SK-N-SH treated with all-trans-retinoic acid at 6 μM for 48 hours (cell line): ENCODE results near the gene FES.

Experiments
- ARNTL ChIP-seq: fragments of 450-650 bp; formaldehyde crosslinking; IDR thresholded peaks from 2 replicates; pipeline ENCODE4 v1.5.0; 2020; ENCODE audit warnings: low read depth, mild to moderate bottlenecking, moderate library complexity, borderline replicate concordance
- ESRRG ChIP-seq: fragments of 250-450 bp; sonication (Bioruptor Pico); IDR thresholded peaks from 2 replicates; pipeline ENCODE4 v1.6.1; 2021; ENCODE audit warnings: mild to moderate bottlenecking
- PPARA ChIP-seq: fragments of 250-450 bp; sonication (Bioruptor Pico); IDR thresholded peaks from 2 replicates; pipeline ENCODE4 v1.5.0; 2020; ENCODE audit warnings: mild to moderate bottlenecking, borderline replicate concordance
- RARB ChIP-seq: fragments of 250-450 bp; sonication (Bioruptor Pico); IDR thresholded peaks from 2 replicates; pipeline ENCODE4 v1.8.0; 2021; ENCODE audit warnings: mild to moderate bottlenecking, moderate library complexity
- SNAI2 ChIP-seq: fragments of 250-450 bp; sonication (Bioruptor Pico); IDR thresholded peaks from 2 replicates; pipeline ENCODE4 v1.5.0; 2020; ENCODE audit warnings: mild to moderate bottlenecking, moderate library complexity
- TCF4 ChIP-seq: fragments of 250-450 bp; sonication (Bioruptor Pico); IDR thresholded peaks from 2 replicates; pipeline ENCODE4 v1.8.0; 2021; ENCODE audit warnings: mild to moderate bottlenecking, moderate library complexity, borderline replicate concordance
- TOX ChIP-seq: fragments of 250-450 bp; sonication (Bioruptor Pico); IDR thresholded peaks from 2 replicates; pipeline ENCODE4 v1.8.0; 2021; ENCODE audit warnings: mild to moderate bottlenecking, moderate library complexity, borderline replicate concordance
- ZC3H10 ChIP-seq: fragments of 250-450 bp; sonication (Bioruptor Pico); IDR thresholded peaks from 2 replicates; pipeline ENCODE4 v1.5.1; 2021; ENCODE audit warnings: mild to moderate bottlenecking, moderate library complexity
- ZFP3 ChIP-seq: fragments of 250-450 bp; sonication (Bioruptor Pico); IDR thresholded peaks from 2 replicates; pipeline ENCODE4 v1.5.0; 2020; ENCODE audit warnings: mild to moderate bottlenecking, moderate library complexity
- ZFP30 ChIP-seq: fragments of 450-650 bp; formaldehyde crosslinking; IDR thresholded peaks from 2 replicates; pipeline ENCODE4 v1.5.0; 2022; ENCODE audit warnings: mild to moderate bottlenecking, moderate library complexity
- ZNF565 ChIP-seq: fragments of 450-650 bp; formaldehyde crosslinking; conservative IDR thresholded peaks from 2 replicates; pipeline ENCODE4 v1.5.0; 2020; ENCODE audit warnings: low read depth, mild to moderate bottlenecking, moderate library complexity
- TF ChIP-seq, protein P1 (sequence below): fragments of 250-450 bp; sonication (Bioruptor Pico); IDR thresholded peaks from 2 replicates; pipeline ENCODE4 v1.5.1; 2020; ENCODE audit warnings: low read depth, mild to moderate bottlenecking, moderate library complexity
- TF ChIP-seq, protein P2 (sequence below): fragments of 250-450 bp; sonication (Bioruptor Pico); IDR thresholded peaks from 2 replicates; pipeline ENCODE4 v1.5.0; 2020; ENCODE audit warnings: mild to moderate bottlenecking, moderate library complexity
- TF ChIP-seq, protein P3 (sequence below): fragments of 250-450 bp; sonication (Bioruptor Pico); IDR thresholded peaks from 2 replicates; pipeline ENCODE4 v1.8.0; 2020; ENCODE audit warnings: mild to moderate bottlenecking, moderate library complexity, borderline replicate concordance

DNA sequence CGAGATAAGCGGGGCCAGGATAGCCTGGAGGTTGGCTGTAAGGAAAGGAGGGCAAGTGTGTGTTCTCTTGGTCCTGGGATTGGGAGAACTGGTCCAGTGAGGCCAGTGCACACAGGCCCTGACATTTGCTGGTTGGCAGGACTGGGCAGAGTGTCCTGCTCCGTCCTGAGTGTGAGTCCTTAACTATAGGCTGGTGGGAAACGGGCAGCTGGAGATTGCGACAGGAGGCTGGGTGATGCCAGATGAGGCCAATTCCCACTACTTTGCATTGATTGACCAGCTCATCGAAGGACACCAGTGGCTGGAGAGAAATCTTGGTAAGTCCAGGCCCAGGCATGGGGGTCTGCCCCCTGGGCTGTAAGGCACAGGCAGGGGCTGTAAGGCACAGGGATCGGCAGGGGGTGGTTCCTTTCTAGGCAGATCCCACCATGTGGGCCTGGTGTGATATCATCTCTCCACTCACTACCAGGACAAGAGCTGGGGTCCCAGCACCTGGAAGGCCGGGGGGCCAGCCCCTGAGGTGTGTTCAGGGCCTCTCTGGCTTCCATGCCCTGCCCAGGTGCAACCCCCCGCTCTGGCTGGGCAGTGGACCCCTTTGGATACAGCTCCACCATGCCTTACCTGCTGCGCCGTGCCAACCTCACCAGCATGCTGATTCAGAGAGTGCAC is 22.0 kb downstream of the FES start:
- TF ChIP-seq ARNTL (no peak), ESRRG (CRISPR knock-in tag) (no peak), TOX (no peak), ZFP3 (CRISPR knock-in tag) (no peak), SNAI2 (no peak), ZC3H10 (no peak), PPARA (CRISPR knock-in tag) (no peak), ZFP30 (CRISPR knock-in tag) (no peak), TCF4 (no peak), ZNF565 (CRISPR knock-in tag) (no peak), RARB (CRISPR knock-in tag) (no peak)
- TF ChIP-seq, protein P1, sequence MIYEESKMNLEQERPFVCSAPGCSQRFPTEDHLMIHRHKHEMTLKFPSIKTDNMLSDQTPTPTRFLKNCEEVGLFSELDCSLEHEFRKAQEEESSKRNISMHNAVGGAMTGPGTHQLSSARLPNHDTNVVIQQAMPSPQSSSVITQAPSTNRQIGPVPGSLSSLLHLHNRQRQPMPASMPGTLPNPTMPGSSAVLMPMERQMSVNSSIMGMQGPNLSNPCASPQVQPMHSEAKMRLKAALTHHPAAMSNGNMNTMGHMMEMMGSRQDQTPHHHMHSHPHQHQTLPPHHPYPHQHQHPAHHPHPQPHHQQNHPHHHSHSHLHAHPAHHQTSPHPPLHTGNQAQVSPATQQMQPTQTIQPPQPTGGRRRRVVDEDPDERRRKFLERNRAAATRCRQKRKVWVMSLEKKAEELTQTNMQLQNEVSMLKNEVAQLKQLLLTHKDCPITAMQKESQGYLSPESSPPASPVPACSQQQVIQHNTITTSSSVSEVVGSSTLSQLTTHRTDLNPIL (CRISPR knock-in tag): no peak
- TF ChIP-seq, protein P2, sequence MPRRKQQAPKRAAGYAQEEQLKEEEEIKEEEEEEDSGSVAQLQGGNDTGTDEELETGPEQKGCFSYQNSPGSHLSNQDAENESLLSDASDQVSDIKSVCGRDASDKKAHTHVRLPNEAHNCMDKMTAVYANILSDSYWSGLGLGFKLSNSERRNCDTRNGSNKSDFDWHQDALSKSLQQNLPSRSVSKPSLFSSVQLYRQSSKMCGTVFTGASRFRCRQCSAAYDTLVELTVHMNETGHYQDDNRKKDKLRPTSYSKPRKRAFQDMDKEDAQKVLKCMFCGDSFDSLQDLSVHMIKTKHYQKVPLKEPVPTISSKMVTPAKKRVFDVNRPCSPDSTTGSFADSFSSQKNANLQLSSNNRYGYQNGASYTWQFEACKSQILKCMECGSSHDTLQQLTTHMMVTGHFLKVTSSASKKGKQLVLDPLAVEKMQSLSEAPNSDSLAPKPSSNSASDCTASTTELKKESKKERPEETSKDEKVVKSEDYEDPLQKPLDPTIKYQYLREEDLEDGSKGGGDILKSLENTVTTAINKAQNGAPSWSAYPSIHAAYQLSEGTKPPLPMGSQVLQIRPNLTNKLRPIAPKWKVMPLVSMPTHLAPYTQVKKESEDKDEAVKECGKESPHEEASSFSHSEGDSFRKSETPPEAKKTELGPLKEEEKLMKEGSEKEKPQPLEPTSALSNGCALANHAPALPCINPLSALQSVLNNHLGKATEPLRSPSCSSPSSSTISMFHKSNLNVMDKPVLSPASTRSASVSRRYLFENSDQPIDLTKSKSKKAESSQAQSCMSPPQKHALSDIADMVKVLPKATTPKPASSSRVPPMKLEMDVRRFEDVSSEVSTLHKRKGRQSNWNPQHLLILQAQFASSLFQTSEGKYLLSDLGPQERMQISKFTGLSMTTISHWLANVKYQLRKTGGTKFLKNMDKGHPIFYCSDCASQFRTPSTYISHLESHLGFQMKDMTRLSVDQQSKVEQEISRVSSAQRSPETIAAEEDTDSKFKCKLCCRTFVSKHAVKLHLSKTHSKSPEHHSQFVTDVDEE (CRISPR knock-in tag): no peak
- TF ChIP-seq, protein P3, sequence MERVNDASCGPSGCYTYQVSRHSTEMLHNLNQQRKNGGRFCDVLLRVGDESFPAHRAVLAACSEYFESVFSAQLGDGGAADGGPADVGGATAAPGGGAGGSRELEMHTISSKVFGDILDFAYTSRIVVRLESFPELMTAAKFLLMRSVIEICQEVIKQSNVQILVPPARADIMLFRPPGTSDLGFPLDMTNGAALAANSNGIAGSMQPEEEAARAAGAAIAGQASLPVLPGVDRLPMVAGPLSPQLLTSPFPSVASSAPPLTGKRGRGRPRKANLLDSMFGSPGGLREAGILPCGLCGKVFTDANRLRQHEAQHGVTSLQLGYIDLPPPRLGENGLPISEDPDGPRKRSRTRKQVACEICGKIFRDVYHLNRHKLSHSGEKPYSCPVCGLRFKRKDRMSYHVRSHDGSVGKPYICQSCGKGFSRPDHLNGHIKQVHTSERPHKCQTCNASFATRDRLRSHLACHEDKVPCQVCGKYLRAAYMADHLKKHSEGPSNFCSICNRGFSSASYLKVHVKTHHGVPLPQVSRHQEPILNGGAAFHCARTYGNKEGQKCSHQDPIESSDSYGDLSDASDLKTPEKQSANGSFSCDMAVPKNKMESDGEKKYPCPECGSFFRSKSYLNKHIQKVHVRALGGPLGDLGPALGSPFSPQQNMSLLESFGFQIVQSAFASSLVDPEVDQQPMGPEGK (CRISPR knock-in tag): no peak
